ENCODE measurements around the gene DBP.

- TF ChIP-seq KDM5B (CRISPR knock-in tag; IDR thresholded peaks at IDR 0.05; ENCODE audit: borderline replicate concordance) (no peak), PRPF4 (IDR thresholded peaks at IDR 0.05; ENCODE audit: low read depth, low read length, poor library complexity, severe bottlenecking) (no peak), BORCS8-MEF2B (CRISPR knock-in tag; IDR thresholded peaks at IDR 0.05) (no peak), ELF4 (CRISPR knock-in tag; IDR thresholded peaks at IDR 0.05; ENCODE audit: borderline replicate concordance) (no peak), SOX5 (CRISPR knock-in tag; IDR thresholded peaks at IDR 0.05; ENCODE audit: borderline replicate concordance) (no peak), TCF7 (IDR thresholded peaks at IDR 0.05; ENCODE audit: low read depth) (no peak), FOXM1 (CRISPR knock-in tag; IDR thresholded peaks at IDR 0.05) (no peak), ZBTB7A (CRISPR knock-in tag; IDR thresholded peaks at IDR 0.05) (no peak), HBP1 (CRISPR knock-in tag; IDR thresholded peaks at IDR 0.05; ENCODE audit: low read depth) (no peak), ZSCAN29 (CRISPR knock-in tag; conservative IDR thresholded peaks at IDR 0.05) (no peak)
- TF ChIP-seq, protein P1, sequence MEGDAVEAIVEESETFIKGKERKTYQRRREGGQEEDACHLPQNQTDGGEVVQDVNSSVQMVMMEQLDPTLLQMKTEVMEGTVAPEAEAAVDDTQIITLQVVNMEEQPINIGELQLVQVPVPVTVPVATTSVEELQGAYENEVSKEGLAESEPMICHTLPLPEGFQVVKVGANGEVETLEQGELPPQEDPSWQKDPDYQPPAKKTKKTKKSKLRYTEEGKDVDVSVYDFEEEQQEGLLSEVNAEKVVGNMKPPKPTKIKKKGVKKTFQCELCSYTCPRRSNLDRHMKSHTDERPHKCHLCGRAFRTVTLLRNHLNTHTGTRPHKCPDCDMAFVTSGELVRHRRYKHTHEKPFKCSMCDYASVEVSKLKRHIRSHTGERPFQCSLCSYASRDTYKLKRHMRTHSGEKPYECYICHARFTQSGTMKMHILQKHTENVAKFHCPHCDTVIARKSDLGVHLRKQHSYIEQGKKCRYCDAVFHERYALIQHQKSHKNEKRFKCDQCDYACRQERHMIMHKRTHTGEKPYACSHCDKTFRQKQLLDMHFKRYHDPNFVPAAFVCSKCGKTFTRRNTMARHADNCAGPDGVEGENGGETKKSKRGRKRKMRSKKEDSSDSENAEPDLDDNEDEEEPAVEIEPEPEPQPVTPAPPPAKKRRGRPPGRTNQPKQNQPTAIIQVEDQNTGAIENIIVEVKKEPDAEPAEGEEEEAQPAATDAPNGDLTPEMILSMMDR (CRISPR knock-in tag; IDR thresholded peaks at IDR 0.05): no peak
These were observed 9.6 kb upstream of the DBP start for GRCh38 chr19:48646722-48647216.

Measured in HepG2 (cell line).